WI38 (cell line): ENCODE measurements around the gene B9D2.
A peak's percentile ranks its signal among the peaks of the same experiment; 100 is the strongest.

ENCODE experiments used
- H3K4me3 ChIP-seq: 2 replicates; pipeline ENCODE4 v1.5.1; 2011; ENCODE audit warnings: low read depth, mild to moderate bottlenecking, control low read depth, low read length
- TF ChIP-seq, protein P1 (sequence below): IDR thresholded peaks from 2 replicates; pipeline ENCODE4 v1.5.1; 2012; ENCODE audit warnings: low read depth, mild to moderate bottlenecking, control low read depth, low read length

The B9D2 gene

DNA sequence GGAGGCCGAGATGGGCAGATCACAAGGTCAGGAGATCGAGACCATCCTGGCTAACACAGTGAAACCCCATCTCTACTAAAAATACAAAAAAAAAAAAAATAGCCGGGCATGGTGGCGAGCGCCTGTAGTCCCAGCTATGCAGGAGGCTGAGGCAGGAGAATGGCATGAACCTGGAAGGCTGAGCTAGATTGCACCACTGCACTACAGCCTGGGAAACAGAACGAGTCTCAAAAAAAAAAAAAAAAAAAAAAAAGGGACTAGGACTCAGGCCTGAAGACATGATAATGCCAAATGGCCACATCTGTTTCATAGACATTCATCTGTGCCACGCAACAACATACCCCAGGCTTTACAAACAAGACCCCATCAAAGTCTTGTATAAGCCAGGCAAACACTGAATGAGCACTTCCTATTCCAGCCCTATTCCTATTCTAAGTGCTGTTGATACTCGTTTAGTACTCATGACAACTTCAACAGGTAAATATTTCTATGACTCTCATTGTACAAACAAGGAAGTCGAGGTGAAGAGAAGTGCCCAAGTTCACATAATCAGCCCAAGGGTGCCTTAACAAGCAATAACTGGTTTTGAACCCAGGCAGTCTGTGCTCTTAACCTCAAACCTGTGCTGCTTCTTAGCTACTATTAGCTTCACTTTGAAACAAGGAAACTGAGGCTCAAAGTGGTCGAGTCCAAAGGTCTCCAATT is 1.7 kb downstream of the B9D2 start:
- no peak overlapping the region for H3K4me3 ChIP-seq
- TF ChIP-seq, protein P1, sequence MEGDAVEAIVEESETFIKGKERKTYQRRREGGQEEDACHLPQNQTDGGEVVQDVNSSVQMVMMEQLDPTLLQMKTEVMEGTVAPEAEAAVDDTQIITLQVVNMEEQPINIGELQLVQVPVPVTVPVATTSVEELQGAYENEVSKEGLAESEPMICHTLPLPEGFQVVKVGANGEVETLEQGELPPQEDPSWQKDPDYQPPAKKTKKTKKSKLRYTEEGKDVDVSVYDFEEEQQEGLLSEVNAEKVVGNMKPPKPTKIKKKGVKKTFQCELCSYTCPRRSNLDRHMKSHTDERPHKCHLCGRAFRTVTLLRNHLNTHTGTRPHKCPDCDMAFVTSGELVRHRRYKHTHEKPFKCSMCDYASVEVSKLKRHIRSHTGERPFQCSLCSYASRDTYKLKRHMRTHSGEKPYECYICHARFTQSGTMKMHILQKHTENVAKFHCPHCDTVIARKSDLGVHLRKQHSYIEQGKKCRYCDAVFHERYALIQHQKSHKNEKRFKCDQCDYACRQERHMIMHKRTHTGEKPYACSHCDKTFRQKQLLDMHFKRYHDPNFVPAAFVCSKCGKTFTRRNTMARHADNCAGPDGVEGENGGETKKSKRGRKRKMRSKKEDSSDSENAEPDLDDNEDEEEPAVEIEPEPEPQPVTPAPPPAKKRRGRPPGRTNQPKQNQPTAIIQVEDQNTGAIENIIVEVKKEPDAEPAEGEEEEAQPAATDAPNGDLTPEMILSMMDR = no peak

DNA sequence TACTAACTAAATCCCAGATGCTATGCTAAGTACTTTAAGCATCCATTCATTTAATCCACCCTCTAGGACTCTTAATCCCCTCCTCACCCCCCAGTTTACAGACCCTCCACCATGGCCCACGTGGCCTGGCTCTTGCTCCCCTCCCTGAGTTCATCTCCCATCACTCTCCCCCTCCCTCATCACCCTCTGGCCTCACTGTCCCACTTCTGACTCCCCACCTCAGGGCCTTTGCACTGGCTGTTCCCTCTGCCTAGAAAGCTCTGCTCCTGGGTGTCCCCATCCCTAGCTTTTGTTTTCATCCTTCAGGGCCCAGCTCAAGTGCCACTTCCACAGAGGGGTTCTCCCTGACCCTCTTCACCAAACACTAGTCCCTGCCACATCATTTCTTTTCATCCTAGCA is 4.2 kb downstream of the B9D2 start:
- TF ChIP-seq, protein P1 = no peak
- H3K4me3 ChIP-seq = no peak overlapping the region

DNA sequence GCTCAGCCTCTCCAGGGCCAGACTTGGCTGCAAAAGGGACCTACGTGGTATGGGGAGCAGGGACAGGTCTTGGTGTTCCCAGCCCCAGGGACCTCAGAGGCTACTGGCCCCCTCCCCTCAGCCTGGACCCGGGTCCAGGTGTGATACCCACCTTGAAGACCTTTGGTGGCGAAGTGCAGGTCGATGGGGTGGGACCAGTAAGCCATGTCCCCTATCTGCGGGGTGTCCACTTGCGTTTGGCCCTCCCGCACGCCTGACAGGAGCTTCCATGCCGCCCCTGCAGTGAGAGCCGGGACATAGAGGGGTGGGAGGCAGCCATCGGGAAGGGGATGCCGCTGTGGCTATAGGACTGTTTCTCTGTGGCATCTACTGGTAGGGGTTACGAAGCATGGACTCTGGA is 6.2 kb downstream of the B9D2 start:
- TF ChIP-seq, protein P1 = no peak
- no peak overlapping the region for H3K4me3 ChIP-seq

DNA sequence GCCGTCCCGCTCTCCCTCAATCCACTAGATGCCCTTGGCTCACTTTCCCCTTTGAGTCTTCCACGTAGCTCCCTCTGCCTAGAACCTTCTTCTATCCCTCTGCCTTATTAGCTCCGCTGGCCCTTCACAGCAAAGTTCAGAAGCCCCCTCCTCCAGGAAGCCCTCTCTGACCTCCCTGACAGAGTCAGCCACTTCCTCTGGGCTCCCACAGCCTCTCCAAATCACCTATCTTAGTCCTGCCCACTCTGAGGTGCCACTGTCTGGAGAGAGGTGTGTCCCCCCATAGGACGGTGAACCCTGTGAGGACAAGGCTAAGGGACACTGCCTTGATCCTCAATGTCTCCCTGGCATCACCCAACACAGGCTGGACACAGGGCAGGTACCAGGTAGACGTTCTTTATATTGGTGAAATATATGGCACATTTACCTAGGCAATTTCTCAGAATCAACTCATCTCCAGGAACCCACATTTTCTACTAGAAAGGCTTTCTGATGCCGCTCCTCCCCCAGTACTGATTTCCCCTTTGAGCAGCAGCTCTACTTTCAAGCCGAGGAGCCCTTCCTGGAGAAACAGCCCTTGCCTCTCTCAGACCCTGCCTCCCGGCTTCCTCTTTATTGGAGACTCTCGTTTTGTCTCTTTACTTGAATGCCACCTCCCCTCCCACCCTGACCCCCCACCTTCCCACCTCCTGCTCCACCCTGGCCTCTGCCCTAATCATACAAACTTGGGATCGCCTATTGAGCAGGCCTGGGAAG is 6.8 kb downstream of the B9D2 start:
- TF ChIP-seq, protein P1 = no peak
- no peak overlapping the region for H3K4me3 ChIP-seq

DNA sequence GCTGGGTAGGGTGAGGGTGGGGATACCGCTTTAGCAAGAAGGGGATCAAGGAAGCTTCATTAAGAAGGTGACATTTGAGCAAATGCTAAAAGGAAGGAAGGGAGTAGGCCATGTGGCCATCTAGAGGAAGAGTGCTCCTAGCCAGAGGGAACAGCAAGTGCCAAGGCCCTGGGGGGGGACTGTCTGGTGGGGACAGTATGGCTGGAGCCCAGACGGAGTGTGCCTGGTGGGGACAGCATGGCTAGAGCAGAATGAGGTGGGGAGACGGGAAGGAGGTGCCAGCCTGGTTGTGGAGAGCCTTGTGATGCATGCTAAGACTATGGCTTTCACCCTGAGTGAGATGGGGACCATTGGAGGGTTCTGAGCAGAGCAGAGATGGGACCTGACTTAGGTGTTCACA is 8.1 kb downstream of the B9D2 start:
- no peak overlapping the region for H3K4me3 ChIP-seq
- TF ChIP-seq, protein P1 = no peak

DNA sequence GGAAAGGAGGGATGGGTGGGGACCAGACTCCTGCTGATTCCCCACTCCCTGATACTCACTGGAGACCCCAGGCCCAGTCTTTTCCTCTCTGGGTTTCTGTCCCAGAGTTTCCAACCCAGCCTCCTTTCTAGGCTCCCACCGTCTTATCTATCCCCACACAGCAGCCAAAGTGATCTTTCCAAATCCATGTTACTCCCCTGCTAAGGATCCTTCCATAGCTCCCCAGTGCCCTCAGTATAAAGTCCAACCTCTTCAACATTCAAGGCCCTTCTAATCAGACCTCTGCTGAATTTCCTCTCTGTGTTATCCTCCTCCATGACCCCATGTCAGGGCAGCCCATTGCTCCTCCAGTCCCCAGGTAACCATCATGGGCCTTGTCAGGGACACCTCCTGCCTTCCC is 8.9 kb downstream of the B9D2 start:
- H3K4me3 ChIP-seq = no peak overlapping the region
- TF ChIP-seq, protein P1 = no peak

DNA sequence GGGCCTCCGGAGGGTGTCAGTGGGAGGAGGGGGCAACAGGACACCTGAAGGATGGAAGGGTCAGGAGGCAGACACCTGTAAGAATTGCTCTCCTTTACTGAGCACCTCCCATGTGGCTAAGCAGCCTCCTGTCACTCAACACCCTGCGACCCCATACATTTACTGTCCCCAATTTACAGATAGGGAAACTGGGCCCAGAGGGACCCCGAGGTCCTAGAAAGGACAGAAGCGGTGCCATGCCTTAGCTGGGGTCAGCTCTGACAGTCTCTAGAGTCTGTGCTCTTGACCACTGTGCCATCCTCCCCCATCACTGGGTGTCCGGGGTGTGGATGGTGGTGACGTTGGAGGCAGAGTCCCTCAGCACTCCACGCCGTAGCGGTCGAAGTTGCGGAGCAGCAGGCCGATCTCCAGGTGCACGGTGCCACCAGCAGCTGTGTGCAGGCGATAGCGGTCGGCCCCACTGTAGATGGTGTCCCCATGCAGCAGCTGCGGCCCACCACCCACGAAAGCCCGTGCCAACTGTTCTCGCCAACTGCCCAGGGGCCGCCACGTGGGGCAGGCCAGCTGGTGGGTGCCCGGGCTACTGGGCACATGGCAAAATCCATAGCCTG is 9.5 kb downstream of the B9D2 start:
- H3K4me3 ChIP-seq = peak overlapping the region; percentile 92
- TF ChIP-seq, protein P1 = no peak
